Stimulated activated CD4-positive, alpha-beta T cell treated with anti-CD3 and anti-CD28 coated beads, Interleukin-12 subunit alpha, Interleukin-12 subunit beta, amount 100 ng/mL, for 24 hours (primary cell): ENCODE measurements around the gene GIMAP7.
"Not testable (repeated sequence)": the region's sequence is repeated elsewhere in the genome, so short reads cannot be mapped to it uniquely, and the experiment has no call there.

Experiments used
- DNase-seq, 2 experiments: peaks; one replicate each; pipeline ENCODE4 v3.0.0-alpha.2; 2020; ENCODE audit warnings: low read depth in 2 of 2

GIMAP7 gene

DNA sequence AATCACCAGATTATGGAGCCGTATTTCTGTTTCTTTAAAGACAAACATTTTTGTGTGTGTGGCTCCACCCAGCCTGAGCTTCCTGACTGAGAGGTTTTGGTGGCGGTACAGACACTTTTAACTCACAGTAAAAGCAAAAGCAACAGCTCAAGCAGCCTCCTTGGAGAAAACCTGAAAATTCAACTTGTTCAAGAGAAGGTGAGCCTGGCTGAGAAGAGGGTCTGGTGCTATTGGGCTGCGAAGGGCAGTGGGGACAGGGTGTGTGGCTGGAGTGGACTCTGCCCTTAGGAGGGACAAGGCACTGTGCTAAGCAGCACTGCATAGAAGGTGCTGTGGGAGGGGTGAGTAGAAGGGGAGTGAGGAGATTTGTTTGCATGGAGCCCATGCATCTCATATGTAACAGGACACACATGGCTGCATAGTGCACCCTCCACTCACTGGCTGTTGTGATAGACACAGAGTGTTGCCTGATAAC is at the start of gene GIMAP7:
Gene GIMAP7 (plus strand): TSS at position 125 of the 475 bp plus-strand sequence. CDS start 5,103 bp downstream, outside the sequence.
- DNase-seq, result peak in 1 of 2 experiments; percentile 29

GRCh38 chr7:150464962-150465361 is 49.7 kb upstream of the GIMAP7 start:
- no peak for DNase-seq

GRCh38 chr7:150465414-150465813 is 49.3 kb upstream of the GIMAP7 start:
- DNase-seq, result no peak

DNA sequence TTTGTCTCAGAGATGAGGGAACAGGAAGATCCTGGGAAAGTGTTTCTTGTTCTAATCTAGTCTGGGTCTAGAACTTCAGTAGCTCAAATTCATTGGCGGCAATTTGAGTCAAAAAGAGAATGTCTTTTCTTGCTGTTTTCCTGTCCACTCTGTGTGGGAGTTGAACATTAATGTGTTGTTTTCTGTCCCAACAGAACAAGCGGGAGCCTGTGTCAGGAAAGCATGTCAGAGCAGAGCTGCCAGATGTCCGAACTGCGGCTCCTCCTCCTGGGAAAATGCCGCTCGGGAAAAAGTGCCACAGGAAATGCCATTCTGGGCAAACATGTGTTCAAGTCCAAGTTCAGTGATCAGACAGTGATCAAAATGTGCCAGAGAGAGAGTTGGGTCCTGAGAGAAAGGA is 48.2 kb upstream of the GIMAP7 start:
- no peak for DNase-seq

- no peak for DNase-seq
Observed at GRCh38 chr7:150468241-150468640, 46.4 kb upstream of the GIMAP7 start.

GRCh38 chr7:150471886-150472285 is 42.8 kb upstream of the GIMAP7 start:
- no peak for DNase-seq

GRCh38 chr7:150473902-150474301 is 40.8 kb upstream of the GIMAP7 start:
- no peak for DNase-seq

DNA sequence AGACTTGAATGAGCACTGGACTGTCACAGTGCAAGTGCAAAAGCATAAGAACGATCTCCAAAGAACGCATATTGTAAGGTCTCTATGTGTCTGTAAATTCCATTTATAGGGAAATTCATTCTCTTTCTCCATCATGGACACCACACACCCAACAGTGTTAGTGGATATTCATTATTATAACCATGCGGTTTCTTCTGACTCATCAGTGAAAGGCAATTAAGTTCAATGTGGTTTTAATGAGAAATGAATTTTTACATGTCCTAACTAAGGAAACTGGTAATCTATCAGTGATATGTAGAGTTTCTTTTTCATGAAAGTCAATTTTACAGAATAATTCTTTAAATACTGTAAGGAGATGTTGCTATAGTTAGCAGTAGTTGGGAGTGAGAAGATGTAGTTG is 38.4 kb upstream of the GIMAP7 start:
- no peak for DNase-seq

DNA sequence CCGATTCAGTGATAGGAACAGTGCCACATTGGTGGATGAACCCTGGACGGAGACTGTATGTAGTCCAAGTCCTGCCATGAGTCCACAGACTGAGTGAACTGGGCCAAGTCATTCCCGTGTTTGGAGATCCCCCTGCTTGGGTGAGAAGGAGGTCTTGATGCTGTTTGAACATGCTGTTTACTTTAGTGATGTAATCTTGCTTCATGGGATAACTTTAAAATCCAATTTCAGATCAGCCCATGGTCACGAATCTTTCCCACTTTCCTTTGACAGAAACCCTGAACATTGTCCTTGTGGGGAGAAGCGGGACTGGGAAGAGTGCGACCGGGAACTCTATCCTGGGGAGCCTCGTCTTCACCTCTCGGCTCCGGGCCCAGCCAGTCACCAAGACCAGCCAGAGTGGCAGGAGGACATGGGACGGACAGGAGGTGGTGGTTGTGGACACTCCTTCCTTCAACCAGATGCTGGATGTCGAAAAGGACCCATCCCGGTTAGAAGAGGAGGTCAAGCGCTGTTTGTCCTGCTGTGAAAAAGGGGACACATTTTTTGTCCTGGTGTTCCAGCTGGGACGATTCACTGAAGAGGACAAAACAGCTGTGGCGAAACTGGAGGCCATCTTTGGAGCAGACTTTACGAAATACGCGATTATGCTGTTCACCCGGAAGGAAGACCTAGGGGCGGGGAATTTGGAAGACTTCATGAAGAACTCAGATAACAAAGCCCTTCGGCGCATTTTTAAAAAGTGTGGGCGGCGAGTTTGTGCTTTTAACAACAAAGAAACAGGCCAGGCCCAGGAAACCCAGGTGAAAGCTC is 37.6 kb upstream of the GIMAP7 start:
- peak in 1 of 2 experiments; percentile 41 for DNase-seq

DNA sequence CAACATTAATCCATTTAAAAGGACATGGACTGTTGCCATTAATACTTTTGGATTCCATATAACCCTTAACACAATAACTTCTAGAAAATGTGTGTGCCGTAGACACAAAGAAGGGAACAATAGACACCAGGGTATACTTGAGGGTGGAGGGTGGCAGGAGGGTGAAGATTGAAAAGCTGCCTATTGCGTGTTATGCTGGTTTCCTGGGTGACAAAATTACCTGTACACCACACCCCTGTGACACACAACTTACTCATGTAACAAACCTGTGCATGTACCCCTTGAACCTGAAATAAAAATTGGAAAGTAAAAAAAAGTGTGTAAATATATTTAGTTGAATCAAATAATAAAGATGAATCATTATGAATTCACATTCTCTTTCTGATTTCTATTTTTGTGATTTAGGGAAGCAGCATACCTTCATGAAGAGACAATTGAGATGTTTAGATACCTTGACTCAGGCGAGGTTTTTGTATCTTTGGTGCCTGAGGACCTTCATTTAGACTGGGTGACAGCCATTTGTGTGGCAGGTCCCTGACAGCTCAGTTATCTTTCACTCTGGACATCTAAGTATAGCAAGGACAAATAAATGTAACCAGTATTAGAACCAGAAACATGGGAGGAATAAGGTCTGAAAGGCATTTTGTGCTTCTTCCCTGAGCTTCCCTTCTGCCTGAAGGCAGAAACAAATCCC is 35.5 kb upstream of the GIMAP7 start:
- no peak for DNase-seq

- no peak for DNase-seq
Observed at GRCh38 chr7:150481186-150481920, 33.3 kb upstream of the GIMAP7 start.

- no peak for DNase-seq
Observed at GRCh38 chr7:150481922-150482321, 32.8 kb upstream of the GIMAP7 start.

- DNase-seq, result not testable (repeated sequence)
Observed at GRCh38 chr7:150483514-150483913, 31.2 kb upstream of the GIMAP7 start.

DNA sequence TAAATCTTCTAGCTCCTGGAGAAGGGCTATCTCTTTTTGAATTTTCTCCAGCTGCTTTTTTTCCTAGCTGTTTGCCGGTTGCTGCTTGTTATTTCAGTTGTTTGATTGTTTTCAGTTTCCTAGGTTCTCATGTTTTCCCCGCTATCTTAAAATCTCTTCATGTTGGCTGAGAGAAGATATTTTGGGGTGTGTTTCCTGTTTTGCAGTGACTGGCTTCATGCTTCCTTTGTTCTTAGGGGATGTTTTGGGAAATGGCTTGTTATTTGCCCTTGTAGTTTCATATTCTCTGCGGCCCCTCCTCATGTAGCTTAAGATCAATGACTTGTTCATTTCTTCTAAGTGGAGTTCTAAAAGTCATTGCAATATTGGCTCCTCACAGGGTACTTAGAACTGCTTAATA is 30.6 kb upstream of the GIMAP7 start:
- DNase-seq, result not testable (repeated sequence)

DNA sequence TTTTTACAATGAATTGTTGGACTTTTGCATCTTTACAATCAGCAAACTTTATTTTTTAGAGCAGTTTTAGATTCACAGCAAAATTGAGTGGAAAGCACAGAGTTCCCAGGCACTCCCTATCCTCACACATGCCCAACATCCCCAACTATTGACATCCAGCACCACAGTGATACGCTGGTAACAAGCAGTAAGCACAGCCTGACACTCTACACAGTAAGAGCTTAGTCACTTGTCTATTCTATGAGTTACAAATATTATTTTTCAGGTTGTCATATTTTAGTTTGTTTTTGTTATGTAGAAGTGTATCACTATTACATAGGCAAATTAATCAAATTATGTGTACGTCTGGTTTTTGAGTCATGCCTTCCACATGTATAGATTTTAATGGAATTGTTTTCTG is 27.0 kb upstream of the GIMAP7 start:
- DNase-seq, result no peak

DNA sequence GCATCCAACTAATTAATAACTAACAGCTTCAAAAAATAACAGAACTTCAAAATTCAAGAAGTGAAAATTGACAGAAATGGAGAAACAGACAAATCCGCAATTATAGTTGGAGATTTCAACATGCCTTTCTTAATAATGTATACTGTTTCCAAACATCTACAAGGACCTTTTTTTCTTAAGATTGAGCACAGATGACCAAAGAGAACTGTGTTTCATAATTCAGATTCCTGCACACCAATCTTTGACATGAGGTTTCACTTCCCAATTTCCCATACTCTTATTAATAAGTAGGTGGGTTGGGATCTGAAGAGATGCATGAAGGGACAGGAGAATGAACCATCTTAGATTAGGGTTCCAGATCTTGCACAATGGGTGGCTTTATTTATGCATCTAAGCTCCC is 24.9 kb upstream of the GIMAP7 start:
- no peak for DNase-seq

- DNase-seq, result not testable (repeated sequence)
Observed at GRCh38 chr7:150493442-150493841, 21.2 kb upstream of the GIMAP7 start.

DNA sequence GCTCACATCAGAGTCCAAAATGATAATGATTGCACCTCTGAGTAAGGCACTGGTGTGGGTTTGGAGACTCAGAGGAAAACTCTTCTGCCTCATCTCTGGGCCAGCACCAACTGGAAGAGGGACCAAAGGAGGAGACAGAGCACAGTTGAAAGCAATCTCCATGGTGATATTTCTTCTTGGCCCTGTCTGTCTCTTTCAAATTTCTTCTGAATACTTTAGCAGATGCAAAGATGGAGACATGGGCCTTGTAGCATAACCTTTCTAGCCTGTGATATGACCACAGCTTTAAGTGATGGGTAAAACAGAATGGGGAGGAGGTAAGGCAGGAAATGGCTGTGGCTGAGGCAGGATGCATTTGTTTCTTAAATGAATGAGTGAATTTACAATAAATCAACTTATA is 12.2 kb upstream of the GIMAP7 start:
- no peak for DNase-seq

- DNase-seq, result no peak
Observed at GRCh38 chr7:150503155-150503554, 11.5 kb upstream of the GIMAP7 start.

GRCh38 chr7:150503581-150503980 is 11.1 kb upstream of the GIMAP7 start:
- no peak for DNase-seq

DNA sequence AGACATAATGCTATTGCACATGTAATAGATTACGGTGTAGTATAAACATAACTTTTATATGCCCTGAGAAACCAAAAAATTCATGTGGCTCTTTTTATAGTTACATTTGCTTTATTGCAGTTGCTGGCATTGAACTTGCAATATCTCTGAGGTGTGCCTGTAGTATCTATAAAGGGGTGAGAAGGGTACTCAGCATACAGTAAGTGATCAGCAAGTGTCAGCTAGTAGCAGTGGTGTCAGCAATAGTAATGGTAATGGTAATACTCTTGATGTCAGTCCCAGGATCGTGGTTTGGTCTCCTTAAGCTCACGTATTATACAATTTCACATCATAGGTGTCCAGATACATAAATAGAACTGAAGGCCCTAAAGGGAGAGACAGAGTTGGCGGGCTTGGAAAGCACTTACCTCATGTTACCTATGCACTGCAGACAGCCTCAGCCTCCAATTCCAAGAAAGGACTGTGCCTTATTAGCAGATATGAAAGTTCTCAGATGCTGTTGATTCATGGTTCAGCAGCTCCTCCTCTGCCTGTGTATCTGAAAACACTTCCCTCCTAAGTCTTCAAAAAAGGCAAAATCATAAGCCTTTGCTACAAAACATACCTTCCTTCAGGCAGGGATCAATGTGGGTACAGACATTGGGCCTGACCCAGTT is 6.6 kb upstream of the GIMAP7 start:
- no peak for DNase-seq

- no peak for DNase-seq
Observed at GRCh38 chr7:150511048-150511447, 3.6 kb upstream of the GIMAP7 start.
